ENCODE results near the gene DMPK.

DNA sequence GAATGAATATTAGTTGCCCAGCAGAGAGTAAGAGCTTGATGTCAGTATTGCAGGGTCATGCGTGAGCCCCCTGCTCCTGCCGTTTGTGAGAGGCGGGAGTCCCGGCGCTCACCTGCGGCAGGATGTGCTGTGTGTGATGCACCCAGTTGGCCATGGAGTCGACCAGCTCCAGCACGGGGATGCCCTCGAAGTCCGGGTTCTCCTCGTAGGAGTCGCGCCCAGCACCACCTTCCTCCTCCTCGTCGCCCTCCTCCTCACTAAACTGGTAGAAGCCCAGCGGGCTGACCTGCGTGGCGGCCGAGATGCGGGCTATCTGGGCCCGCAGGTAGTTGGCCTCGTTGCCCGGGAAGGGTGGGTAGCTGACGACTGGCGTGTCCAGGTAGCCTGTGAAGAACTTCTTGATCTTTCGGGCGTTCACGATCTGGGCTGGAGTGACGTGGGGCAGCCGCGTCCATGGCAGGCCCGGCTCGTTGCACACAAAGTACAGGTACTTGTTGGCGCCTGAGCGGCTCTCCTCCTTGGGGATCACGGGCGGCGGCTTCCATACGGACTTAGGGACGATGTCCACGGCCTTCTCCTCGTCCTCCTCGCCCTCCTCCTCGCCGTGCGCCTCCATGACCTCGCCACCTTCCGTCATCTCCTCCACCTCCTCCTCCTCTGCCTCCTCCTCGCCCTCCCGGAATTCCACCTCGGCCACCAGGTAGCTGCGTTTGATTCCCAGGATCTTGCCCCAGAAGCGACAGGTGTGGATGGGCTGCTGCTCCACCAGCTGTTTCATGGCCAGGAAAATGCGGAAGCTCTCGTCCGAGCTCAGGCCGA lies 22.1 kb upstream of the DMPK start:
- TF ChIP-seq CTCF (IDR thresholded peaks at IDR 0.05; ENCODE audit: poor library complexity, severe bottlenecking) (no peak), POLR2AphosphoS5 (IDR thresholded peaks at IDR 0.05) (no peak), EP300 (conservative IDR thresholded peaks at IDR 0.05; ENCODE audit: poor library complexity, severe bottlenecking) (no peak), EZH2 (IDR thresholded peaks at IDR 0.05; ENCODE audit: borderline replicate concordance, insufficient read depth, low read length, poor library complexity, severe bottlenecking) (no peak), TAF1 (IDR thresholded peaks at IDR 0.05; ENCODE audit: low read depth) (no peak), RAD21 (conservative IDR thresholded peaks at IDR 0.05) (no peak), SMC3 (conservative IDR thresholded peaks at IDR 0.05; ENCODE audit: poor library complexity) (no peak), MXI1 (conservative IDR thresholded peaks at IDR 0.05; ENCODE audit: poor library complexity, severe bottlenecking) (no peak)
- TF ChIP-seq, protein P1, sequence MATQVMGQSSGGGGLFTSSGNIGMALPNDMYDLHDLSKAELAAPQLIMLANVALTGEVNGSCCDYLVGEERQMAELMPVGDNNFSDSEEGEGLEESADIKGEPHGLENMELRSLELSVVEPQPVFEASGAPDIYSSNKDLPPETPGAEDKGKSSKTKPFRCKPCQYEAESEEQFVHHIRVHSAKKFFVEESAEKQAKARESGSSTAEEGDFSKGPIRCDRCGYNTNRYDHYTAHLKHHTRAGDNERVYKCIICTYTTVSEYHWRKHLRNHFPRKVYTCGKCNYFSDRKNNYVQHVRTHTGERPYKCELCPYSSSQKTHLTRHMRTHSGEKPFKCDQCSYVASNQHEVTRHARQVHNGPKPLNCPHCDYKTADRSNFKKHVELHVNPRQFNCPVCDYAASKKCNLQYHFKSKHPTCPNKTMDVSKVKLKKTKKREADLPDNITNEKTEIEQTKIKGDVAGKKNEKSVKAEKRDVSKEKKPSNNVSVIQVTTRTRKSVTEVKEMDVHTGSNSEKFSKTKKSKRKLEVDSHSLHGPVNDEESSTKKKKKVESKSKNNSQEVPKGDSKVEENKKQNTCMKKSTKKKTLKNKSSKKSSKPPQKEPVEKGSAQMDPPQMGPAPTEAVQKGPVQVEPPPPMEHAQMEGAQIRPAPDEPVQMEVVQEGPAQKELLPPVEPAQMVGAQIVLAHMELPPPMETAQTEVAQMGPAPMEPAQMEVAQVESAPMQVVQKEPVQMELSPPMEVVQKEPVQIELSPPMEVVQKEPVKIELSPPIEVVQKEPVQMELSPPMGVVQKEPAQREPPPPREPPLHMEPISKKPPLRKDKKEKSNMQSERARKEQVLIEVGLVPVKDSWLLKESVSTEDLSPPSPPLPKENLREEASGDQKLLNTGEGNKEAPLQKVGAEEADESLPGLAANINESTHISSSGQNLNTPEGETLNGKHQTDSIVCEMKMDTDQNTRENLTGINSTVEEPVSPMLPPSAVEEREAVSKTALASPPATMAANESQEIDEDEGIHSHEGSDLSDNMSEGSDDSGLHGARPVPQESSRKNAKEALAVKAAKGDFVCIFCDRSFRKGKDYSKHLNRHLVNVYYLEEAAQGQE (IDR thresholded peaks at IDR 0.05; ENCODE audit: borderline replicate concordance) = no peak

Measured in neural cell (in vitro differentiated cells).